ENCODE measurements around the gene NFIC.
"Not testable (repeated sequence)": the region's sequence is repeated elsewhere in the genome, so short reads cannot be mapped to it uniquely, and the experiment has no call there.

NFIC gene

DNA sequence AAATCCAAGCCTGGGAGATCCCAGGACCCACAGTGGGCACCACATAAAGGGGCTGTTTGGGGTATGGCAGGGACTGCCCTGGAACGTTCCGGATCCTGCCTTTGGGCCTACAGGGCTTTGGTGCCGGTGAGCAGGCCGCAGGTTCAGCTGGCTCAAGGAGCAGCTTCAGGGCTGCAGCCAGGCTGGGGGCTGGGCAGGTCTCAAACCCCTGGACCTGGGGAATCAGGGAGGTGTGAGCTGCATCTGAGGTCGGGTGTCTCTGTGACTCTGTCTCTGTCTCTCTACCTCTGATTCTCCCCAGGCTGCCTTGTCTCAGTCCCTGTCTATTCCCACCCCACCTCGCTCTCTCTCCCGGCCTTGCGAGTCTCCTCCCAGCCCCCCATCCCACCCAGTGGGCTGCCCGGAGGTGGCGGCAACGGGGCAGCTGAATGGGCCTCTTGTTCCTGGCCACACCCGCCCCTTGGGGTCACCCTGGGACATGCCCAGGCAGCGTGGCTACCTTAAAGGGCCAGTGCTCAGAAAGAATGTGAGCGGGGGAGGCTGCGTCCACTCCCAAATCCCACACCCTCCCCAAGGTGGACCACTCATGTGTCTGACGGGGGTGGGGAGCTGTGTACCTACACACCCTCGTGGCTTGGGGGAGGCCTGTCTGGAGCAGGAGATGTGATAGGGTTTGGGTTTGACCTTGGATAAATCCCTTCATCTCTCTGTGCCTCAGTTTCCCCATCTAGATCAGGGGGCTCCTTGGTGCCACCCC lies 31.1 kb downstream of the NFIC start:
- H3K4me3 ChIP-seq (ENCODE audit: low read length): no peak overlapping the region
- H3K27me3 ChIP-seq (ENCODE audit: control insufficient read depth, low read length): no peaks in the 10 kb centered on the region
- no peak overlapping the region for H3K27ac ChIP-seq (ENCODE audit: low read depth, low read length)
- no peaks in the 10 kb centered on the region for H3K4me1 ChIP-seq (ENCODE audit: control insufficient read depth, low read length)
- H4K20me1 ChIP-seq (ENCODE audit: control insufficient read depth, insufficient read depth, low read depth, low read length): no peaks in the 10 kb centered on the region
- no peak for TF ChIP-seq EZH2phosphoT487 (IDR thresholded peaks at IDR 0.05; ENCODE audit: borderline replicate concordance, low read length)
- H3F3A ChIP-seq (ENCODE audit: control insufficient read depth, insufficient read depth): no peaks in the 10 kb centered on the region
- H3K9me2 ChIP-seq (replicated peaks; ENCODE audit: control insufficient read depth, low read length): no peaks in the 10 kb centered on the region
- H3K36me3 ChIP-seq (ENCODE audit: control insufficient read depth, low read length): no peaks in the 10 kb centered on the region
- H3K4me2 ChIP-seq (ENCODE audit: low read length): no peak overlapping the region
- H3K79me2 ChIP-seq (ENCODE audit: control insufficient read depth, low read length): no peaks in the 10 kb centered on the region
- no peaks in the 10 kb centered on the region for H3K9me3 ChIP-seq (ENCODE audit: control insufficient read depth, insufficient read depth, low read length)

DNA sequence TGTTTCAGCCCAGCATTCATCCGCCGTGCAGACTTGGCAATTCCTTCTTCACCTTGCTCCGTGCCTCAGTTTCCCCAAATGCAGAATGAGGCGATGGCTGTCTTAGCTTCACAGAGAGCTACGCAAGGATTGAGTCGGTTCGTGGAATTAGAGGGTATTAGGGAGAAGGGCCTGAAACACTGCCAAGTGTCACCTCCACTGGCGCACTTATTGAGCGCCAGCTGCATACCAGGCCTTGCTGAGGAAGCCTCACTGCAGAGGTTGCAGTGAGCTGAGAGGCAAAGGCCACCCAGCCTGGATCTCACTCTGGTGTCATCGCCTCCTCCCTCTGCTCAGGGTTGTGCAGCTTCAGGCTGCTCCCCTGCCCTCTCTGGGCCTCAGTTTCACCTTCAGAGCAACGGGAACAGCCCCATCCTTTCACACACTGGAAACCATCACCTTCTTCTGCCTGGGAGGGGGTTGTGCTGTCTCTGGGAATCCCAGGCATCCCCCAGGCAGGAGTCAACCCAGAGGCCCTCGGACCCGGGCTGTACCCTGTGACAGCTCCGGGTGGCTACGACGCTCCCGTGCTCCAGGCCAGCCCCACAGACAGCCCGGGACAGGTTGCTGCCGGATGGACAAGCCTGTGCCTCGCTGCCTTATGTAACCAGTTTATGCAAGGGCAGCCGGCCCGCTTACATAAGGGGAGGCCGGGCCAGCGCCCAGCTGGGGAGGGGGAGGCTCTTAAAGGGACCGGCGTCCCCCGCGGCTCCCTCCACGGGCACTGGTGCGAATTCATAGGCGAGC lies 31.9 kb downstream of the NFIC start:
- H3K4me1 ChIP-seq (ENCODE audit: control insufficient read depth, low read length): no peaks in the 10 kb centered on the region
- H4K20me1 ChIP-seq (ENCODE audit: control insufficient read depth, insufficient read depth, low read depth, low read length): no peaks in the 10 kb centered on the region
- no peak overlapping the region for H3K4me2 ChIP-seq (ENCODE audit: low read length)
- H3K36me3 ChIP-seq (ENCODE audit: control insufficient read depth, low read length): no peaks in the 10 kb centered on the region
- no peaks in the 10 kb centered on the region for H3K9me3 ChIP-seq (ENCODE audit: control insufficient read depth, insufficient read depth, low read length)
- H3K27ac ChIP-seq (ENCODE audit: low read depth, low read length): no peak overlapping the region
- H3K4me3 ChIP-seq (ENCODE audit: low read length): no peak overlapping the region
- H3K9me2 ChIP-seq (replicated peaks; ENCODE audit: control insufficient read depth, low read length): no peaks in the 10 kb centered on the region
- no peaks in the 10 kb centered on the region for H3K27me3 ChIP-seq (ENCODE audit: control insufficient read depth, low read length)
- H3K79me2 ChIP-seq (ENCODE audit: control insufficient read depth, low read length): no peaks in the 10 kb centered on the region
- TF ChIP-seq, protein P1, sequence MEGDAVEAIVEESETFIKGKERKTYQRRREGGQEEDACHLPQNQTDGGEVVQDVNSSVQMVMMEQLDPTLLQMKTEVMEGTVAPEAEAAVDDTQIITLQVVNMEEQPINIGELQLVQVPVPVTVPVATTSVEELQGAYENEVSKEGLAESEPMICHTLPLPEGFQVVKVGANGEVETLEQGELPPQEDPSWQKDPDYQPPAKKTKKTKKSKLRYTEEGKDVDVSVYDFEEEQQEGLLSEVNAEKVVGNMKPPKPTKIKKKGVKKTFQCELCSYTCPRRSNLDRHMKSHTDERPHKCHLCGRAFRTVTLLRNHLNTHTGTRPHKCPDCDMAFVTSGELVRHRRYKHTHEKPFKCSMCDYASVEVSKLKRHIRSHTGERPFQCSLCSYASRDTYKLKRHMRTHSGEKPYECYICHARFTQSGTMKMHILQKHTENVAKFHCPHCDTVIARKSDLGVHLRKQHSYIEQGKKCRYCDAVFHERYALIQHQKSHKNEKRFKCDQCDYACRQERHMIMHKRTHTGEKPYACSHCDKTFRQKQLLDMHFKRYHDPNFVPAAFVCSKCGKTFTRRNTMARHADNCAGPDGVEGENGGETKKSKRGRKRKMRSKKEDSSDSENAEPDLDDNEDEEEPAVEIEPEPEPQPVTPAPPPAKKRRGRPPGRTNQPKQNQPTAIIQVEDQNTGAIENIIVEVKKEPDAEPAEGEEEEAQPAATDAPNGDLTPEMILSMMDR (IDR thresholded peaks at IDR 0.05; ENCODE audit: low read depth, low read length, poor library complexity, severe bottlenecking): no peak
- no peak for TF ChIP-seq EZH2phosphoT487 (IDR thresholded peaks at IDR 0.05; ENCODE audit: borderline replicate concordance, low read length)
- H3F3A ChIP-seq (ENCODE audit: control insufficient read depth, insufficient read depth): no peaks in the 10 kb centered on the region

DNA sequence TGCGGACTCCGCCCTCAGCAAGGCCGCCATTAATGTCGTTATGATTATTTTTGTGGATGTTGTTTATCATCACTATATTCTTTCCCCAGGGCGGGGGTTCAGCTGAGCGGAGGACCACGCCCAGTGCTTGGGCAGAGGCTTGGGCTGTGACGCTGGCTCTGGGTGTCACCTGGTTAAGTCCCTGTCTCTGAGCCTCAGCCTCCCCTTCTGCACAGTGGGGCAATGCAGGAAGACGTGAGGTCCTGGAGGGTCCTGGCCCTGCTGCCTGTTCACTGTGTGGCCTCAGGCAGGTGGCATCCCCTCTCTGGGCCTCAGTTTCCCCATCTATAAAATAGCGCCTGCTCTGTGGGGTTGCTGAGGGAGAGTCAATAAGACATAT lies 32.5 kb downstream of the NFIC start:
- Histone ChIP-seq H3K4me1 (ENCODE audit: control insufficient read depth, low read length) (no peaks in the 10 kb centered on the region), H3K27ac (ENCODE audit: low read depth, low read length) (no peak overlapping the region), H3K79me2 (ENCODE audit: control insufficient read depth, low read length) (no peaks in the 10 kb centered on the region), H3K4me3 (ENCODE audit: low read length) (no peak overlapping the region), H3K27me3 (ENCODE audit: control insufficient read depth, low read length) (no peaks in the 10 kb centered on the region), H3K9me3 (ENCODE audit: control insufficient read depth, insufficient read depth, low read length) (no peaks in the 10 kb centered on the region), H3K36me3 (ENCODE audit: control insufficient read depth, low read length) (no peaks in the 10 kb centered on the region), H3K4me2 (ENCODE audit: low read length) (no peak overlapping the region), H3F3A (ENCODE audit: control insufficient read depth, insufficient read depth) (no peaks in the 10 kb centered on the region), H4K20me1 (ENCODE audit: control insufficient read depth, insufficient read depth, low read depth, low read length) (no peaks in the 10 kb centered on the region), H3K9me2 (replicated peaks; ENCODE audit: control insufficient read depth, low read length) (no peaks in the 10 kb centered on the region)
- TF ChIP-seq, protein P1 (IDR thresholded peaks at IDR 0.05; ENCODE audit: low read depth, low read length, poor library complexity, severe bottlenecking): no peak
- TF ChIP-seq EZH2phosphoT487 (IDR thresholded peaks at IDR 0.05; ENCODE audit: borderline replicate concordance, low read length): no peak

DNA sequence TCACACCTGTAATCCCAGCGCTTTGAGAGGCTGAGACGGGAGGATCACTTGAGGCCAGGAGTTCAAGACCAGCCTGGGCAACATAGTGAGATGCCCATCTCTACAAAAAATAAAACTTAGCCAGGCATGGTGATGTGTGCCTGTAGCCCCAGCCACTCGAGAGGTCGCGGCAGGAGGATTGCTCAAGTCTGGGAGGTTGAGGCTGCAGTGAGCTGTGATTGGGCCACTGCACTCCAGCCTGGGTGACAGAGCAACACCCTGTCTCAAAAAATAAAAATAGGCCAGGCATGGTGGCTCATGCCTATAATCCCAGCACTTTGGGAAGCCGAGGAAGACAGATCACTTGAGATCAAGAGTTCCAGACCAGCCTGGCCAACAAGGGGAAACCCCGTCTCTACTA lies 32.9 kb downstream of the NFIC start:
- H3K4me1 ChIP-seq (ENCODE audit: control insufficient read depth, low read length); H3K27me3 ChIP-seq (ENCODE audit: control insufficient read depth, low read length); H3K79me2 ChIP-seq (ENCODE audit: control insufficient read depth, low read length); H4K20me1 ChIP-seq (ENCODE audit: control insufficient read depth, insufficient read depth, low read depth, low read length); H3K4me3 ChIP-seq (ENCODE audit: low read length); H3F3A ChIP-seq (ENCODE audit: control insufficient read depth, insufficient read depth); H3K27ac ChIP-seq (ENCODE audit: low read depth, low read length); H3K4me2 ChIP-seq (ENCODE audit: low read length); H3K9me2 ChIP-seq (replicated peaks; ENCODE audit: control insufficient read depth, low read length); H3K9me3 ChIP-seq (ENCODE audit: control insufficient read depth, insufficient read depth, low read length); H3K36me3 ChIP-seq (ENCODE audit: control insufficient read depth, low read length): not testable (repeated sequence)

All from DOHH2 (cell line).